Mucosa of descending colon (tissue), 3 donors: Measurements from ENCODE around the gene NUS1. TPM values are rescaled to one million over a fixed set of nuclear protein-coding genes. Genes with fewer than 3 reads are reported as not detected.
"Not testable (repeated sequence)": the region's sequence is repeated elsewhere in the genome, so short reads cannot be mapped to it uniquely, and the experiment has no call there.

Source experiments
- ATAC-seq: fragments of 200-7000 bp; cut with Tn5 transposase; one replicate; pipeline ENCODE4 v1.9.1; 2020; ENCODE audit warnings: mild to moderate bottlenecking, moderate library complexity
- DNase-seq, 3 donors: peaks; one replicate each; pipeline ENCODE4 v3.0.0-alpha.2; 2020
- H3K36me3 ChIP-seq: fragments of 200-600 bp; one replicate; pipeline ENCODE4 v1.8.0; 2021; ENCODE audit warnings: low read depth, mild to moderate bottlenecking
- H3K4me1 ChIP-seq: fragments of 200-600 bp; one replicate; pipeline ENCODE4 v1.8.0; 2021; ENCODE audit warnings: low read depth, mild to moderate bottlenecking
- H3K4me3 ChIP-seq: fragments of 200-600 bp; one replicate; pipeline ENCODE4 v1.8.0; 2021; ENCODE audit warnings: mild to moderate bottlenecking
- H3K9me3 ChIP-seq: fragments of 200-600 bp; one replicate; pipeline ENCODE4 v1.8.0; 2021; ENCODE audit warnings: mild to moderate bottlenecking
- intact Hi-C, 2 donors: fragments of 100-400 bp; cut with DNase I in 1 of 2; cut with micrococcal nuclease in 1 of 2; formaldehyde crosslinking; loops; one replicate each; pipeline versions ENCODE4 v1.11.0 to v1.11.1; 2022; cut with DNase I, micrococcal nuclease
- long read RNA-seq, 2 donors: library from polyadenylated mRNA; unstranded; transcript quantifications; one replicate each; pipeline ENCODE4 v2.0.0, GENCODE V29; 2019 to 2021
- total RNA-seq, 3 donors: library from RNA; stranded (reverse); fragmentation: NEBNext Ultra II Directional in 2 of 3; extraction: Animal tissue kit (Norgen Biotek cat#: 25700) in 2 of 3; gene quantifications; one replicate each; pipeline versions ENCODE4 v1.2.1 to v1.2.4, GENCODE V29; 2021 to 2023
- TF ChIP-seq, protein P1 (sequence below): fragments of 200-600 bp; IDR thresholded peaks from one replicate; pipeline ENCODE4 v1.8.0; 2022; ENCODE audit warnings: antibody characterized with exemption, mild to moderate bottlenecking
- donor health status: DM: no; HTN: no; CAD: no; lungs with moderate emphysema.
- donor health status: DM: no; HTN: no; CAD: no.
- donor health status: DM: no; HTN: yes; CAD: no.

Gene NUS1
- total RNA-seq: 10 to 100 TPM; 24.2 to 34.8 (median 34.3) TPM
- long read RNA-seq, donor 1, full-length matches to known transcripts: 22 of 25 reads
- long read RNA-seq, donor 1, partial matches to known transcripts: 0 of 25 reads
- long read RNA-seq, donor 1, other reads (novel, unspliced or antisense): 3 of 25 reads
- long read RNA-seq, donor 2, full-length matches to known transcripts: 1 of 3 reads
- long read RNA-seq, donor 2, partial matches to known transcripts: 0 of 3 reads
- long read RNA-seq, donor 2, other reads (novel, unspliced or antisense): 2 of 3 reads

DNA sequence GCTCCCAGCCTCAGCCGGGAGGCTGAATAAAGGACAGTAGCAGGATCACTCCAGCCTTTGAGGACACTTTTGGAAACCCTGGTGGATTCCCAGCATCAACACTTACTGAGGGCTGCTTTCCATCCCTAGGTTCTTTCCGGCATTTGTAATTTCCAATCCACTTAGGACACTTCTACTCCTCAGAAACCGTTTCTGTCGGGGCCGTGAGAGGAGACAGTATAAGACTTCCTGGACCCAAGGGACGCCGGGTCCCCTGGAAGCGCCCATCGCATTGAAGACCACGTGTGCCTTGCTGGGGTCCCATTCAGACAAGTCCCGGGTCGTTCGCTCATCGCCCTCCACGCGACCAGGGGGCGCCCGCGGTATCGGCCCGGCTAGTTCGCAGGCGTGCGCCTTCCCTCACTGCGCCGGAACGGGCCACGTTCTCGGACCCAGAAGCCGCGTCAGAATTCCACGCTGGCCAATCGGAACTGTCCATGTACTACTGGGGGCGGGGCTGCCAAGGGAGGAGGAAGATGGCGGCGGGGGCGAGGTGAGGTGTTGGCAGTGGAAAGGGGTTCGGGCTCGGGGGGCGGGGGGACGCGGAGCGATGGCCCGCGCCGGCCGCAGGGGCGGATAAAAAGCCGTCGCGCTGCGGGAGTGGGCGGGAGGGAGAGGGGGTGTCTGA, at the start of gene NUS1:
Gene NUS1 (plus strand): TSS at position 479 of the 667 bp plus-strand sequence. CDS start 202 bp downstream, outside the sequence.
- intact Hi-C loops: no loop called here
- TF ChIP-seq, protein P1, sequence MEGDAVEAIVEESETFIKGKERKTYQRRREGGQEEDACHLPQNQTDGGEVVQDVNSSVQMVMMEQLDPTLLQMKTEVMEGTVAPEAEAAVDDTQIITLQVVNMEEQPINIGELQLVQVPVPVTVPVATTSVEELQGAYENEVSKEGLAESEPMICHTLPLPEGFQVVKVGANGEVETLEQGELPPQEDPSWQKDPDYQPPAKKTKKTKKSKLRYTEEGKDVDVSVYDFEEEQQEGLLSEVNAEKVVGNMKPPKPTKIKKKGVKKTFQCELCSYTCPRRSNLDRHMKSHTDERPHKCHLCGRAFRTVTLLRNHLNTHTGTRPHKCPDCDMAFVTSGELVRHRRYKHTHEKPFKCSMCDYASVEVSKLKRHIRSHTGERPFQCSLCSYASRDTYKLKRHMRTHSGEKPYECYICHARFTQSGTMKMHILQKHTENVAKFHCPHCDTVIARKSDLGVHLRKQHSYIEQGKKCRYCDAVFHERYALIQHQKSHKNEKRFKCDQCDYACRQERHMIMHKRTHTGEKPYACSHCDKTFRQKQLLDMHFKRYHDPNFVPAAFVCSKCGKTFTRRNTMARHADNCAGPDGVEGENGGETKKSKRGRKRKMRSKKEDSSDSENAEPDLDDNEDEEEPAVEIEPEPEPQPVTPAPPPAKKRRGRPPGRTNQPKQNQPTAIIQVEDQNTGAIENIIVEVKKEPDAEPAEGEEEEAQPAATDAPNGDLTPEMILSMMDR: peak; percentile 48
- H3K9me3 ChIP-seq: no peaks in the 10 kb centered on the region
- peaks cover 26% of the 10 kb centered on the region for H3K4me1 ChIP-seq
- peak; percentile 100 for ATAC-seq
- H3K36me3 ChIP-seq: no peaks in the 10 kb centered on the region
- H3K4me3 ChIP-seq: peak within 1 kb of the TSS; percentile 64
- peak; percentile 97 to 99 (median 98) for DNase-seq

DNA sequence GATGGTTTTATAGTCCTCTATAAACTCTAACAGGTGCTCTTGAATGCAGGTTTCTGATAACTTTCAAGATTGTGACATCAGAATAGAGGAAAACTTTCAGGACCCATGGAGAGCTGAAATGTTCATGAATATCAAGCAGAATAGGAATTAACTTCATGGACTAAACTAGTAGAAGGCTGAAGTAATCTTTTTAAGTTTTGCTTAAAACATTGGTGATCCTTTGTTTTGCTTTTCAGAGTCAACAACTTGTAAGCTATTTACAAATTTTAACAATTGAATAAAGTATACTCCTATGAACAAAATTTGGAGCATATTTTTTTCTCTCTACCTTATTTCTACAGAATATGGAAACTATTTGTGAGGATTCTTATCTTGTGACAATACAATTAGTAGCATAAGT, 47.7 kb upstream of the NUS1 start:
- no peaks in the 10 kb centered on the region for H3K36me3 ChIP-seq
- no peak overlapping the region for H3K4me3 ChIP-seq
- DNase-seq: no peak
- no peak for ATAC-seq
- intact Hi-C loops: no loop called here
- H3K4me1 ChIP-seq: no peaks in the 10 kb centered on the region
- TF ChIP-seq, protein P1: no peak
- H3K9me3 ChIP-seq: peaks cover 27% of the 10 kb centered on the region

DNA sequence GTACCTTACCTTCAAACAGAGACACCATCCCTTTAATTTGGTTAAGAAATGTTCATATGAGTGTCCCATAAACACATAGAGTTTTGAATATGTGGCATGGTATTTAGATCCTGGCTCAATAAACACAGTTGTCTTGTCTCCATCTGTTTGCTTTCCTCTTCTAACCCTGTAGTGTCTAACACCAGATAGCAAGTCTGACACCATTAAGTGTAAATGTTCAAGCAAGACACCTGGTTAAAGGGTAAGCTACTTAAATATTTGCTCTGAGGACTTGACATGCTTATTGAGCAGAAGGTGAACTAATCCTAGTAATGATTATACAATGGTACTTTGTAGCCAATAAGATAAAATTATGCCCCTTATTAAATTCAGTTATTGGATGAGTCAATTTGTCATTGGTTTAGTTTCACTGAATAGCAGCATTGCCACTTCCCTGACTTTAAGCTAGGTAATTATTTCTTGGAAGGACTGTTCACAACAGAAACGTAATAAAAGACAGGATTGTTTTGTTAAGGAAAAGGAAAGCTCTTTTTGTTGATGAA, 46.1 kb upstream of the NUS1 start:
- H3K9me3 ChIP-seq: peaks cover 23% of the 10 kb centered on the region
- DNase-seq: no peak
- TF ChIP-seq, protein P1: no peak
- no peaks in the 10 kb centered on the region for H3K36me3 ChIP-seq
- no peak for ATAC-seq
- no peak overlapping the region for H3K4me3 ChIP-seq
- no peaks in the 10 kb centered on the region for H3K4me1 ChIP-seq
- intact Hi-C loops: no loop called here

DNA sequence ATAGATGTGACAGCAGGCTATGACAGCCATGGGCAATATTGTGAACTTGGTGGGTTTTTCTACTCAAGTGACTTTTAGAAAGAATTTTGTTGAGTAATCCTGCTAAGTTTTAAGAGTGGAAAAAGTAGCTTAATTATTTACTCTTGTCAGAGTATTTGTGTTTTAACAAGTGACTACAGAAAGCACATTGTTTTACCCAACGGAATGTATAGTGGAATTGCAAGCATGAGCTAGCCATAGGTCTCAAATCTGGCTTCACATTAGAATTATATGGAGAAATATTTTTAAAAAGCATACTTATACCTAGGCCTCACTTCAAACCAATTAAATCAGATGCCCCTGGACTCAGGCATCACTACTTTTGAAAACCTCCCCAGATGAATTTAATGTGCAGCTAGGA, 37.5 kb upstream of the NUS1 start:
- Histone ChIP-seq H3K36me3 (no peaks in the 10 kb centered on the region), H3K4me3 (no peak overlapping the region), H3K9me3 (no peaks in the 10 kb centered on the region), H3K4me1 (no peaks in the 10 kb centered on the region)
- intact Hi-C loops: no loop called here
- DNase-seq (no peak), ATAC-seq (no peak)
- TF ChIP-seq, protein P1: no peak

DNA sequence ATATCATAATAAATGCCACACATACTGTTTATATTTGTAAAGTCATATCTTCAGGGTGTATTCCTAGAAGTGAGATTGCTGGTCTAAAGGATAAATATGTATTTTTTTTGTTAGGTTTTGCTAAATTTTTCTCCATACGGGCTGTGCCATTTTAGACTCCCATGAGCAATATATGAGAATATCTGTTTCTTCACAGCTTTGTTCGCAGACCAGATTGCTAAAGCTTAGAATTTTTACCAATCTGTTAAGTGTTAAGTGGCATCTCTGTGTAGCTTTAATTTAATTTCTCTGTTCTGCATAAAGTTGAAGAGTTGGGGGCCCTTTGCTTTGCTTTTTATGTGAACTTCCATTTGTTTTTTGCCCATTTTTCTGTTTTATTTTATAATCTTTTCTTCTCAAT, 32.3 kb upstream of the NUS1 start:
- H3K9me3 ChIP-seq: no peaks in the 10 kb centered on the region
- H3K4me1 ChIP-seq: no peaks in the 10 kb centered on the region
- intact Hi-C loops: no loop called here
- DNase-seq (no peak), ATAC-seq (no peak)
- H3K36me3 ChIP-seq: no peaks in the 10 kb centered on the region
- TF ChIP-seq, protein P1: no peak
- H3K4me3 ChIP-seq: no peak overlapping the region

DNA sequence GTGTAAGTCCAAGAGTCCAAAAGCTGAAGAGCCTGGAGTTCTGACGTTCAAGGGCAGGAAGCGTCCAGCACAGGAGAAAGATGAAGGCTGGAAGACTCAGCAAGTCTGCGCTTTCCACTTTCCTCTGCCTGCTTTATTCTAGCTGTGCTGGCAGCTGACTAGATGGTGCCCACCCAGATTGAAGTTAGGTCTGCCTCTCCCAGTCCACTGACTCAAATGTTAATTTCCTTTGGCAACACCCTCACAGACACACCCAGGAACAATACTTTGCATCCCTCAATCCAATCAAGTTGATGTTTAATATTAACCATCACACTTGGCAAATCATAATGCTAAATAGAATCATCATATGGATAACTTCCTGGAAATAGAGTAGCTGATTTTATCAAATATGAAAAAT, 23.3 kb upstream of the NUS1 start:
- H3K36me3 ChIP-seq, H3K9me3 ChIP-seq, H3K4me1 ChIP-seq, ATAC-seq, H3K4me3 ChIP-seq, DNase-seq, intact Hi-C loops: not testable (repeated sequence)
